Sigmoid colon (tissue), 4 donors: ENCODE measurements around the gene WDR90.

Experiments
- EP300 ChIP-seq, 4 donors: sonication (generic); formaldehyde crosslinking; IDR thresholded peaks; one replicate each; pipeline ENCODE4 v1.6.1; 2017; ENCODE audit warnings: antibody characterized with exemption in 4 of 4
- TF ChIP-seq, protein P1 (sequence below), 4 experiments: fragments of 450-650 bp in 3 of 4; fragments of 200-600 bp in 1 of 4; IDR thresholded peaks; one replicate each; pipeline ENCODE4 v1.5.1; 2016 to 2019; ENCODE audit warnings: antibody characterized with exemption in 4 of 4, mild to moderate bottlenecking in 3 of 4, moderate library complexity in 2 of 4

DNA sequence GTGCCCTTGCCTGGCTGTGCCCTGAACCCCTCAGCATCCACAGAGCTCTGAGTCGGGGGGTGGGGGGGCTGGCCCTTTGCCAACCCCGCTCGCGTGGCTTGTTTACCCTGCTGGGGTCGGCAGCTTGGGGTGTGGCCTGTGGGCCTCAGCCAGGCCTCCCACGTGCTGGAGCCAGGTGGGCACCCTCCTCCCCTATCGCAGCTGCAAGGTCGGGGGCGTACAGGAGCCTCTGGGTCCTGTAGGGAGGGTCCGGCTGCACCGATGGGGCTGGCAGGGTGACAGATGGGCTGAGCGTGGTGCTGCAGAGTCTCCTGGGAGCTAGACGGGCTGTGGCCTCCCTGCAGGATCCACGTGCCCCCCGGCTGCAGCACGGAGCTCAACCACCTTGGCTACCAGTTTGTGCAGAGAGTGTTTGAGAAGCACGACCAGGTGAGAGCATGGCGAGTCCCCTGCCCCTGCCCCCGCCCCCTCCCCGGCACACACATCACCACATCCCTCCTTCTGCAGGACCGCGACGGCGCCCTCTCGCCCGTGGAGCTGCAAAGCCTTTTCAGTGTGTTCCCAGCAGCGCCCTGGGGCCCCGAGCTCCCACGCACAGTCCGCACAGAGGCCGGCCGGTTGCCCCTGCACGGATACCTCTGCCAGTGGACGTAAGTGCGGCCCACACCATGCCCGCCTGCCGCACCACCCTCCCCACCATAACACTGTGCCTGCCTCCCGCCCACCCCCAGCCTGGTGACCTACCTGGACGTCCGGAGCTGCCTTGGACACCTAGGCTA, 22.4 kb downstream of the WDR90 start:
- TF ChIP-seq, protein P1, sequence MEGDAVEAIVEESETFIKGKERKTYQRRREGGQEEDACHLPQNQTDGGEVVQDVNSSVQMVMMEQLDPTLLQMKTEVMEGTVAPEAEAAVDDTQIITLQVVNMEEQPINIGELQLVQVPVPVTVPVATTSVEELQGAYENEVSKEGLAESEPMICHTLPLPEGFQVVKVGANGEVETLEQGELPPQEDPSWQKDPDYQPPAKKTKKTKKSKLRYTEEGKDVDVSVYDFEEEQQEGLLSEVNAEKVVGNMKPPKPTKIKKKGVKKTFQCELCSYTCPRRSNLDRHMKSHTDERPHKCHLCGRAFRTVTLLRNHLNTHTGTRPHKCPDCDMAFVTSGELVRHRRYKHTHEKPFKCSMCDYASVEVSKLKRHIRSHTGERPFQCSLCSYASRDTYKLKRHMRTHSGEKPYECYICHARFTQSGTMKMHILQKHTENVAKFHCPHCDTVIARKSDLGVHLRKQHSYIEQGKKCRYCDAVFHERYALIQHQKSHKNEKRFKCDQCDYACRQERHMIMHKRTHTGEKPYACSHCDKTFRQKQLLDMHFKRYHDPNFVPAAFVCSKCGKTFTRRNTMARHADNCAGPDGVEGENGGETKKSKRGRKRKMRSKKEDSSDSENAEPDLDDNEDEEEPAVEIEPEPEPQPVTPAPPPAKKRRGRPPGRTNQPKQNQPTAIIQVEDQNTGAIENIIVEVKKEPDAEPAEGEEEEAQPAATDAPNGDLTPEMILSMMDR (IDR thresholded peaks at IDR 0.05) = no peak
- no peak for TF ChIP-seq EP300 (IDR thresholded peaks at IDR 0.05)
